Parathyroid adenoma (tissue), 2 donors: ENCODE measurements around the gene DHX35.

Experiments
- H2AFZ ChIP-seq: fragments of 300-600 bp; sonication (generic); one replicate; pipeline ENCODE4 v1.7.0; 2017; ENCODE audit warnings: antibody characterized with exemption, mild to moderate bottlenecking
- H3K27ac ChIP-seq: fragments of 300-600 bp; sonication (generic); one replicate; pipeline ENCODE4 v1.7.0; 2017
- H3K27me3 ChIP-seq: fragments of 300-600 bp; sonication (generic); one replicate; pipeline ENCODE4 v1.7.0; 2017; ENCODE audit warnings: low read length; ENCODE audit not compliant: control insufficient read depth, insufficient read depth
- H3K36me3 ChIP-seq: fragments of 300-600 bp; sonication (generic); one replicate; pipeline ENCODE4 v1.7.0; 2017; ENCODE audit warnings: low read length; ENCODE audit not compliant: control insufficient read depth, insufficient read depth
- H3K4me1 ChIP-seq: fragments of 300-600 bp; sonication (generic); one replicate; pipeline ENCODE4 v1.7.0; 2017; ENCODE audit warnings: control low read depth
- H3K4me2 ChIP-seq: fragments of 300-600 bp; sonication (generic); one replicate; pipeline ENCODE4 v1.7.0; 2017; ENCODE audit warnings: low read length
- H3K4me3 ChIP-seq: fragments of 300-600 bp; sonication (generic); one replicate; pipeline ENCODE4 v1.7.0; 2017; ENCODE audit warnings: low read depth, low read length
- H3K79me2 ChIP-seq: fragments of 300-600 bp; sonication (generic); one replicate; pipeline ENCODE4 v1.7.0; 2017; ENCODE audit warnings: control low read depth
- H3K9ac ChIP-seq: fragments of 300-600 bp; sonication (generic); one replicate; pipeline ENCODE4 v1.7.0; 2017; ENCODE audit warnings: mild to moderate bottlenecking
- H3K9me3 ChIP-seq: fragments of 300-600 bp; sonication (generic); one replicate; pipeline ENCODE4 v1.7.0; 2017; ENCODE audit warnings: low read length; ENCODE audit not compliant: control insufficient read depth
- CTCF ChIP-seq: fragments of 300-600 bp; sonication (generic); IDR thresholded peaks from one replicate; pipeline ENCODE4 v1.7.0; 2017; ENCODE audit warnings: antibody characterized with exemption, mild to moderate bottlenecking
- donor health status: primary hyperparathyroidism.

Gene DHX35

GRCh38 chr20:39010496-39010895 is 48.4 kb downstream of the DHX35 start:
- TF ChIP-seq CTCF = no peak
- no peak overlapping the region for H2AFZ ChIP-seq
- no peak overlapping the region for H3K4me2 ChIP-seq
- H3K36me3 ChIP-seq = no peaks in the 10 kb centered on the region
- H3K9me3 ChIP-seq = no peaks in the 10 kb centered on the region
- H3K27me3 ChIP-seq = no peaks in the 10 kb centered on the region
- H3K79me2 ChIP-seq = no peaks in the 10 kb centered on the region
- H3K27ac ChIP-seq = no peak overlapping the region
- H3K9ac ChIP-seq = no peak overlapping the region
- H3K4me3 ChIP-seq = no peak overlapping the region
- peaks cover 6% of the 10 kb centered on the region for H3K4me1 ChIP-seq

- Histone ChIP-seq H3K4me3 (no peak overlapping the region), H3K4me2 (no peak overlapping the region), H3K36me3 (no peaks in the 10 kb centered on the region), H3K27me3 (no peaks in the 10 kb centered on the region), H2AFZ (no peak overlapping the region), H3K27ac (no peak overlapping the region), H3K9ac (no peak overlapping the region), H3K4me1 (no peaks in the 10 kb centered on the region), H3K79me2 (no peaks in the 10 kb centered on the region), H3K9me3 (no peaks in the 10 kb centered on the region)
- TF ChIP-seq CTCF = no peak
Measured at GRCh38 chr20:39013662-39014109, 51.5 kb downstream of the DHX35 start.

- Histone ChIP-seq H2AFZ (no peak overlapping the region), H3K79me2 (no peaks in the 10 kb centered on the region), H3K4me1 (no peaks in the 10 kb centered on the region), H3K27ac (no peak overlapping the region), H3K36me3 (no peaks in the 10 kb centered on the region), H3K9me3 (no peaks in the 10 kb centered on the region), H3K4me2 (no peak overlapping the region), H3K9ac (no peak overlapping the region), H3K27me3 (no peaks in the 10 kb centered on the region), H3K4me3 (no peak overlapping the region)
- no peak for TF ChIP-seq CTCF
Measured at GRCh38 chr20:39016041-39016440, 53.9 kb downstream of the DHX35 start.

- no peak overlapping the region for H2AFZ ChIP-seq
- no peaks in the 10 kb centered on the region for H3K36me3 ChIP-seq
- no peak for TF ChIP-seq CTCF
- H3K9me3 ChIP-seq = no peaks in the 10 kb centered on the region
- no peaks in the 10 kb centered on the region for H3K27me3 ChIP-seq
- H3K4me1 ChIP-seq = no peaks in the 10 kb centered on the region
- no peaks in the 10 kb centered on the region for H3K79me2 ChIP-seq
- no peak overlapping the region for H3K4me2 ChIP-seq
- no peak overlapping the region for H3K4me3 ChIP-seq
- no peak overlapping the region for H3K27ac ChIP-seq
- no peak overlapping the region for H3K9ac ChIP-seq
Measured at GRCh38 chr20:39016506-39016905, 54.4 kb downstream of the DHX35 start.

- Histone ChIP-seq H3K27me3 (no peaks in the 10 kb centered on the region), H3K4me2 (no peak overlapping the region), H3K36me3 (no peaks in the 10 kb centered on the region), H3K9me3 (no peaks in the 10 kb centered on the region), H3K27ac (no peak overlapping the region), H3K4me1 (no peaks in the 10 kb centered on the region), H3K4me3 (no peak overlapping the region), H3K79me2 (no peaks in the 10 kb centered on the region), H3K9ac (no peak overlapping the region), H2AFZ (no peak overlapping the region)
- no peak for TF ChIP-seq CTCF
Measured at GRCh38 chr20:39019027-39019426, 56.9 kb downstream of the DHX35 start.
